COLO668 (cell line): ENCODE results near the gene FAM200B.
A peak's percentile ranks its signal among the peaks of the same experiment; 100 is the strongest.

Source experiments
- DNase-seq: peaks from one replicate; lab custom pipeline; 2025; ENCODE audit not compliant: unreplicated experiment; lab: John Stamatoyannopoulos, UW

The FAM200B gene

GRCh38 chr4:15667006-15667405 is 14.6 kb upstream of the FAM200B start:
- DNase-seq, result no peak

DNA sequence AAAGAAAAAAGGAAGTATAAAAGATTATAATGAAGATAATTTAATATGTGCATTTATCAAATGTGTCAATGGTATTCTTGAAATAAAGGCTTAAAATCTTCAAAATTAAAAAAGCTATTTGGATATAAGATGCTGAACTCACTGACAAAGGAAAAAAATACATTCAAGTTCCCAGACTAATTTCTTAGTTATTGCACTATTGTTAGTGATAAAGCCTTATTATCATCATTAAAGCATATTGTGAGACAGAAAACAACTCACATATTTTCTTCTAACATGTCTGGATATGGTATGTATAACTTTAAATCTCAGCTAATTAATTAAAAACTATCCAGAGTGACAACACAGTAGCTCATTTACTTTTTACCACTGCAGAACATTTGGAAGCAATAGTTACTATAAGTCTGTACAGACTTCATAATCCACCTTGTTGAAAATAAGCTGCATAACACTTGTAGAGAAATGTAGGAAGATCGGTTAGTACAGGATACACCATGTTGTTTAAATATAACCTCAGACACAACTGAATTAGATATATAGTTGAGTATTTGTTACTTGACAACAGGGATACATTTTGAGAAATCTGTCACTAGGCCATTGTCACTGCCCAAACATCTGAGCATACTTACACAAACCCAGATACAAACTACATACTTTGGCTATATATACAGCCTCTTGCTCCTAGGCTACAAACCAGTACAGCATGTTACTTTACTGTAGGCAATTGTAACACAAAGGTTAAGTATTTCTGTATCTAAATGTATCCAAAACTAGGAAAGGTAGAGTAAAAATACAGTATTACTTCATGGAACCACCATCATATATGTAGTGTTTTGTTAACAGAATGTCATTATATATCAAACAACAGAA is 12.8 kb upstream of the FAM200B start:
- DNase-seq, result no peak

DNA sequence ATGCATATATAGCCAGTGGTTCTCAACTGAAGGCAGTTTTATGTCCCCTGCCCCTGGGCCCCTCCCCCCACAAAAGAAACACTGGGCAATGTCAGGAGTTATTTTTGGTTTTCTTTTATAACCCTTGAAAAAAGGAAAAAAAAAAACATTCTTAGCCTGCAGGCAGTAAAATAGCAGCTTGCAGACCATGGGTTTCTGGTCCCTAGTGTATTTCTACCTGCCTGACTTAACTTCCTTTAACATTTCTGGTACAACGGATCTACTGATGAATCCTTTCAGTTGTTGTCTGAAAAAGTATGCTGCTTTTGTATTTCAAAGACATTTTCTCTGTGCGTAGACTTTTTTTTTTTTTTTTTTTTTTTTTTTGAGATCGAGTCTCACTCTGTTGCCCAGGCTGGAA is 11.1 kb upstream of the FAM200B start:
- no peak for DNase-seq

DNA sequence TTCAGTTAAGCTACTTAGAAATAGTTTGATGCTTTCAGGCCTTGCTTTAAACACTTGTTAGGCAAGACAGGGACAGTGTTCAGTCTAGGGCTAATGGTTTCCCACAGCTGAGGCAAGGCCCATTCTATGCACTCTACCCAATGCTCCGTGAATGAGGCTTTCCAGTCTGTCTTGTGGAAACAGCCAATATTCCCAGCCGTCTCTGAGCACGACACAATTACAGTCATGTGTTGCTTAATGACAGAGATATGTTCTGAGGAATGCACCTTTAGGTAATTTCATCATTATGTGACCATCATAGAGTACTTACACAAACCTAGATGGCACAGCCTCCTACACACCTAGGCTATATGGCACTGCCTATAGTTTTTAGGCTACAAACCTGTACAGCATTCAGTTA is 9.5 kb upstream of the FAM200B start:
- no peak for DNase-seq

DNA sequence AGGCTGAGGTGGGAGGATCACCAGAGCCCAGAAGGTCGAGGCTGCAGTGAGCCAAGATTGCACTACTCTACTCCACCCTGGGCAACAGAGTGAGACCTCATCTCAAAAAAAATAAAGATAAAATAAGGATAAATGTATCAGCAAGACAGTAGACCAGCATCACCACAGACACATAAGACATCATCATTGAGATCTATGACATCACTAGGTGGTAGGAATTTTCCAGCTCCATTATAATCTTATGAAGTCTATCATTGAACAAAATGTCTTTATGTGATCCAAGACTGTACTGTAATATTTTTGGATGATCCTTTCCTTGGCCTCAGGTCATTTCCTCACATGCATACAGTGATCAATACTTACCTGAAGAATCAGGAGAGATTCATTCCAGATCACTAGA is 8.3 kb upstream of the FAM200B start:
- DNase-seq, result no peak

DNA sequence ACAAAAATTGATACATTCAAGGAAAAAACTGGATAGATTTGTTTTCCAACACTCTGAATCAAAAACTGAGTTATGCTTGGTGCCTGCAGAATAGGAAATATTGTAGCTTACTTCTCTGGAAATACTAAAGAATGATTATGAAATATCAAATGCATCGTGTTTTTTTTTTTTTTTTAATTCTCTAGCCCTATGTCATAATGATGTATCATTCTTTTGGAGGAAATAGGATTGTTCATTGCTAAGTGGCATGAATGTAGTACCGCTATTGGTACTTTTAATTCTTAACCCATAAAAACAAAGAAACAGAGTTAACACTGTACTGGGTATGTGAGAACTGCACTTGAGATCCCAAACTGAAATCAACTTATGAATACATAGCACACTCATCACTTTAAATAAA is 7.6 kb upstream of the FAM200B start:
- DNase-seq, result no peak

DNA sequence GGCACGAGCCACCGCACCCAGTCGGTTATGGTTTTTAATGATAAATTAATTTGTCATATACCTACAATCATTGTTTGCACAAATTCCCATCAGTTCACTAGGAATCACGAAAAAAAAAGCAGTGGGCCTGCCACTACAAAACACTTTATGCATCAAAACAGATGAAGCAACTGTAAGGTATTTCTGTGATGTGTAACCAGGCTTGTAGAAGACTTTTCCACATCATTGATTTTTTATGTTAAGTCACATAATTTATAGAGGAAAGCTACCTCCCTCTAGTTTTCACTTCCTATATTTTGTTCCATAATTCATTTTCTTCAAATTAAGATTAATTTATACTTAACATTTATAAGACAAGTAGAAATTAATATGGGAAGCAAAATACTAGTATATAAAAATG is 6.7 kb upstream of the FAM200B start:
- DNase-seq, result no peak

- no peak for DNase-seq
Measured at GRCh38 chr4:15675356-15675755, 6.3 kb upstream of the FAM200B start.

DNA sequence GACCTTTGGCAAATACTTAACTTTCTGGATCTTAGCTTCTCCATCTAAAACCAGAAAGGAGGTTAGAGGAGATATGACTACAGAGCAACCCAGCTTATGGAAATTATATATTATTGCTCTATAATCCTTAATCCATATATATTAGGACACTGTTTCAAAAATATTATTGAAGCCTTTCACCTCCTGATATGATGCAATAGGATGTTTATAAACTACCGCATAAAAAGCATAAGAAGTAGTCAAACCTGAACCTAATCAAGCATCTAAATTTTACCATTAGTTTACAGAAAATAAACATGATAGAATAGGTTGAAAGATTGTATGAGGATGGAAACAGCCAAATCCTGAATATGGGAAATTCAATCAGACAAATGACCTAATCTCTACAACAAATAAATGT is 5.6 kb upstream of the FAM200B start:
- no peak for DNase-seq

GRCh38 chr4:15676899-15677298 is 4.7 kb upstream of the FAM200B start:
- no peak for DNase-seq

GRCh38 chr4:15677507-15677988 is 4.1 kb upstream of the FAM200B start:
- no peak for DNase-seq

DNA sequence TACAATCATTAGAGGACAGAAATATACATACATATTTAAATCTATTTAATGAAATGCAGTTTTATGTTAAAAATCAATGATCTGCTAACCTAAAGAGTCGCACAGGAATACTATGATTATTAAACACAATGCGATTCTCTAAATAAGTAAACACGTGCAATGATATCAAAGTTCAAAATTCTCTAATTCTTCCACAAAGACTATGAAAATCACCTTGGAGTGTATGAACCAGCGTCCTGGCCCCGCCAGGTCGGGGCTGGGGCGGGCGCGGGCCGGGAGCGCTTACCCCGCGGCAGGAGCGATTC is 608 bp upstream of the FAM200B start:
- no peak for DNase-seq

GRCh38 chr4:15682242-15683142 is 865 bp downstream of the FAM200B start:
- no peak for DNase-seq

DNA sequence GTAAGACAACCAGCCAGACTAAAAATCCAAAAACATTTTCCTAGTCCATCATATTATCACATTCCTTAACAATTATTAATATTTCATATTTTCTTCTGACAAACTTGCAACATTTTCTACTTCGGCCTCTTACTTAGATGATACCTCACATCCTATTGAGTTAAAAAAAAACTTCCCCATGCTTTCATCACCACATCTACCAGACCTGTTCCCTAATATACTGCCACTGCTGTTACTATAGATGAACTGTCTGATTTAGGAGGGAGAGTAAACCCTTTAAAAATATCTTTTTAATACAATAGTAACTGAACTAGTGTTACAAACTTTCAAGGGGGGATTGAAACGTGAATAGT is 1.5 kb downstream of the FAM200B start:
- DNase-seq, result no peak

DNA sequence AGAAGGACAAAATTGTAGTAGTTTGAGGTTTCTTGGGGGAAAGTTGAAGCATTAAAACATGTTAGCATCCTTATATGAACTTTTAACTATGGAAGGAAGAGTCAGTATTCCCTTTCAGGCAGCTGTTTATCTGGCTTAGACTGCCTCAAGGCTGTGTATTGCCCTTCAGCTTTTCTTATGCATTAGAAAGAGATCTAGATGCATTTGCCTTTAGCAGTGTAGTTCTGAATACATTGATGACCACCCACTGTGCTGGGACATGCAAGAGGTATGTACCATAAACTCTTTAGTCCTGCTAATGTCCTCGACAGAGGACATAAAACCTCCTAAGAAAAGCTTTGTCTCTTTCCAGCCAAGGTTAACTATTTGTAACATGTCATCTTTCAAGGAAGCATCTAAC is 2.9 kb downstream of the FAM200B start:
- no peak for DNase-seq

DNA sequence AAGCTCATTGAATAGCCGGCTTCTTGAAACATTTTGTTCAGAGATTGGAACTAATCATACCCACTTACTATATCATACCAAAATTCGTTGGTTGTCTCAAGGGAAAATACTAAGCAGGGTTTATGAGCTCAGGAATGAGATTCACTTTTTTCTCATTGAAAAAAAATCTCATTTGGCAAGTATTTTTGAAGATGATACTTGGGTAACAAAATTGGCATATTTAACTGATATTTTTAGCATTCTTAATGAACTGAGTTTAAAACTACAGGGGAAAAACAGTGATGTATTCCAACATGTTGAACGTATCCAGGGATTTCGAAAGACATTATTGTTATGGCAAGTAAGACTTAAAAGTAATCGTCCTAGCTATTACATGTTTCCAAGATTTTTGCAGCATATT is 6.4 kb downstream of the FAM200B start:
- no peak for DNase-seq

- DNase-seq, result no peak
Measured at GRCh38 chr4:15689540-15689939, 7.9 kb downstream of the FAM200B start.

- DNase-seq, result no peak
Measured at GRCh38 chr4:15690020-15690809, 8.6 kb downstream of the FAM200B start.

- DNase-seq, result peak; percentile 17
Measured at GRCh38 chr4:15691346-15692135, 9.9 kb downstream of the FAM200B start.

- no peak for DNase-seq
Measured at GRCh38 chr4:15692602-15693001, 11.0 kb downstream of the FAM200B start.

DNA sequence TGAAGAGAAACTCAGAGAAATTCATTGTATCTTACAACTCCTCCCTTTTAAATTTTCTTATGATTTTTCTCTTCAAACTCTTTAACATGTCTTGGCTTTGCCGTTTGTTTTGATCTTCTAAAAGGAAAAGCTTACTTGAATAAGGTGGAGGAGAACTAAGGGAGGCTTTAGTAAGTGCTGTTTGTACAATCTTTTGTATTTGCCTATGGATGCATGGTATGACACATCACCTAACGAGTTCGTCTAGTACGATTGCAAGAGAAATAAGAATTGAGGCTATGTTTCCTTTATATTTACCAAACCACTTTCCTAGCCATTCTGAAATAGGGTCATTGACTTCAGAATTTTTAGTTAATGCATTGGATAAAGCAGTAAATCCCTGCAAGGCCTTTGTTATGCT is 12.8 kb downstream of the FAM200B start:
- DNase-seq, result no peak
